GM23338 (cell line): Measurements from ENCODE around the gene DUSP1. TPM values are rescaled to one million over a fixed set of nuclear protein-coding genes. Genes with fewer than 3 reads are reported as not detected.
A peak's percentile ranks its signal among the peaks of the same experiment; 100 is the strongest.

Experiments
- ATAC-seq: fragments of 200-7000 bp; cut with Tn5 transposase; 3 replicates; pipeline ENCODE4 v1.9.1; 2020
- DNase-seq: peaks from one replicate; pipeline ENCODE4 v3.0.0-alpha.2; 2015; ENCODE audit warnings: low spot score
- H2AFZ ChIP-seq: fragments of 200-600 bp; sonication (generic); 2 replicates; pipeline ENCODE4 v1.8.0; 2016; ENCODE audit warnings: antibody characterized with exemption, mild to moderate bottlenecking, moderate library complexity
- H3F3A ChIP-seq: fragments of 200-600 bp; sonication (generic); replicated peaks from 2 replicates; pipeline ENCODE4 v1.8.0; 2017; ENCODE audit warnings: antibody characterized with exemption, mixed run types, low read depth
- H3K27ac ChIP-seq: fragments of 200-600 bp; sonication (generic); 2 replicates; pipeline ENCODE4 v1.6.1; 2016; ENCODE audit warnings: low read depth
- H3K27me3 ChIP-seq: fragments of 200-600 bp; sonication (generic); 2 replicates; pipeline ENCODE4 v1.8.0; 2016; ENCODE audit warnings: mild to moderate bottlenecking, mixed run types, moderate library complexity; ENCODE audit not compliant: insufficient read depth
- H3K36me3 ChIP-seq: fragments of 200-600 bp; sonication (generic); 2 replicates; pipeline ENCODE4 v1.8.0; 2016; ENCODE audit warnings: mild to moderate bottlenecking; ENCODE audit not compliant: insufficient read depth
- H3K4me1 ChIP-seq: fragments of 200-600 bp; sonication (generic); 2 replicates; pipeline ENCODE4 v1.8.0; 2016; ENCODE audit warnings: mild to moderate bottlenecking, moderate library complexity; ENCODE audit not compliant: insufficient read depth
- H3K4me2 ChIP-seq: fragments of 200-600 bp; sonication (generic); 2 replicates; pipeline ENCODE4 v1.7.1; 2017; ENCODE audit warnings: mixed run types
- H3K4me3 ChIP-seq: fragments of 200-600 bp; sonication (generic); 2 replicates; pipeline ENCODE4 v1.6.1; 2016; ENCODE audit warnings: mixed run types
- H3K79me2 ChIP-seq: fragments of 200-600 bp; sonication (generic); replicated peaks from 2 replicates; pipeline ENCODE4 v1.8.0; 2017; ENCODE audit warnings: mild to moderate bottlenecking; ENCODE audit not compliant: insufficient read depth
- H3K9me2 ChIP-seq: fragments of 200-600 bp; sonication (generic); 2 replicates; pipeline ENCODE4 v1.8.0; 2017; ENCODE audit not compliant: insufficient read depth
- H4K20me1 ChIP-seq: fragments of 200-600 bp; sonication (generic); replicated peaks from 2 replicates; pipeline ENCODE4 v1.8.0; 2017; ENCODE audit warnings: mild to moderate bottlenecking; ENCODE audit not compliant: insufficient read depth
- H3K27ac Mint-ChIP-seq: 2 replicates; pipeline ENCODE4 v1.8.0; 2020; ENCODE audit warnings: inconsistent platforms, mild to moderate bottlenecking, moderate library complexity, mixed read lengths
- H3K27me3 Mint-ChIP-seq: 3 replicates; pipeline ENCODE4 v1.8.0; 2022; ENCODE audit warnings: low read depth, mild to moderate bottlenecking, moderate library complexity, mixed read lengths, inconsistent platforms; ENCODE audit not compliant: insufficient read depth, poor library complexity
- H3K36me3 Mint-ChIP-seq: 3 replicates; pipeline ENCODE4 v1.8.0; 2021; ENCODE audit warnings: low read depth, mild to moderate bottlenecking, inconsistent platforms, moderate library complexity, mixed read lengths
- H3K4me1 Mint-ChIP-seq: 3 replicates; pipeline ENCODE4 v1.8.0; 2020; ENCODE audit warnings: mild to moderate bottlenecking, inconsistent platforms, mixed read lengths
- H3K4me3 Mint-ChIP-seq: 3 replicates; pipeline ENCODE4 v1.8.0; 2021; ENCODE audit warnings: moderate library complexity, mild to moderate bottlenecking, inconsistent platforms, mixed read lengths
- H3K9me3 Mint-ChIP-seq: 3 replicates; pipeline ENCODE4 v1.8.0; 2020; ENCODE audit warnings: moderate library complexity, mild to moderate bottlenecking, inconsistent platforms, mixed read lengths
- CREB1 ChIP-seq: fragments of 250-450 bp; sonication (Bioruptor Pico); IDR thresholded peaks from 2 replicates; pipeline ENCODE4 v1.5.0; 2020; ENCODE audit warnings: low read depth, mild to moderate bottlenecking, moderate library complexity
- ETS1 ChIP-seq: IDR thresholded peaks from 2 replicates; pipeline ENCODE4 v1.6.1; 2016; ENCODE audit warnings: antibody characterized with exemption
- EZH2phosphoT487 ChIP-seq: fragments of 200-600 bp; sonication (generic); IDR thresholded peaks from one replicate; pipeline ENCODE4 v1.8.1; 2018; ENCODE audit warnings: antibody characterized with exemption; ENCODE audit not compliant: unreplicated experiment
- JUNB ChIP-seq: IDR thresholded peaks from one replicate; pipeline ENCODE4 v1.6.1; 2016; ENCODE audit warnings: antibody characterized with exemption; ENCODE audit not compliant: unreplicated experiment
- NANOG ChIP-seq: IDR thresholded peaks from 2 replicates; pipeline ENCODE4 v1.6.1; 2016; ENCODE audit warnings: antibody characterized with exemption, borderline replicate concordance
- POLR2AphosphoS5 ChIP-seq: IDR thresholded peaks from 2 replicates; pipeline ENCODE4 v1.6.1; 2016; ENCODE audit warnings: antibody characterized with exemption, low read depth
- REST ChIP-seq: IDR thresholded peaks from one replicate; pipeline ENCODE4 v1.6.1; 2018; ENCODE audit warnings: antibody characterized with exemption; ENCODE audit not compliant: unreplicated experiment
- ZNF331 ChIP-seq: fragments of 250-450 bp; sonication (Bioruptor Pico); IDR thresholded peaks from 2 replicates; pipeline ENCODE4 v1.5.0; 2020; ENCODE audit warnings: low read depth, mild to moderate bottlenecking, moderate library complexity
- polyA plus RNA-seq: library from polyadenylated mRNA; unstranded; fragments of >200 nt; fragmentation: Nextera tagmentation; extraction: Ambion mirVana; gene quantifications from 2 replicates; pipeline ENCODE4 v1.2.1, GENCODE V29; 2016
- total RNA-seq: library from RNA; depleted of rRNA; stranded (reverse); fragments of >200 nt; shearing (Covaris generic); gene quantifications from 2 replicates; pipeline ENCODE4 v1.2.3, GENCODE V29; 2014
- TF ChIP-seq, protein P1 (sequence below): fragments of 250-450 bp; sonication (Bioruptor Pico); IDR thresholded peaks from 2 replicates; pipeline ENCODE4 v1.5.0; 2020; ENCODE audit warnings: mild to moderate bottlenecking, moderate library complexity

The DUSP1 gene
- total and polyA plus RNA-seq, 2 experiments from 2014 or later = 9.7 to 17.2 TPM

- peaks cover 39% of the 10 kb centered on the region for H3K27me3 Mint-ChIP-seq
- peaks cover 17% of the 10 kb centered on the region; the same call in 1 of the 2 replicates for H4K20me1 ChIP-seq
- peaks cover 4% of the 10 kb centered on the region; the same call in 1 of the 2 replicates for H3K36me3 ChIP-seq
- peak; percentile 1 for ATAC-seq
- peak overlapping the region; percentile 98 for H2AFZ ChIP-seq
- H3K27me3 ChIP-seq = peaks cover 41% of the 10 kb centered on the region
- peaks cover 3% of the 10 kb centered on the region; the same call in 1 of the 2 replicates for H3F3A ChIP-seq
- H3K4me3 ChIP-seq = peak overlapping the region; percentile 92
- H3K27ac Mint-ChIP-seq = no peak overlapping the region; the same call in 1 of the 2 replicates
- H3K4me1 ChIP-seq = peaks cover 15% of the 10 kb centered on the region
- peaks cover 28% of the 10 kb centered on the region for H3K36me3 Mint-ChIP-seq
- peak overlapping the region; percentile 92 for H3K4me3 Mint-ChIP-seq
- H3K4me1 Mint-ChIP-seq = peaks cover 17% of the 10 kb centered on the region; the same call in 2 of the 3 replicates
- H3K27ac ChIP-seq = peak overlapping the region; percentile 90
- no peak for DNase-seq
- H3K9me3 Mint-ChIP-seq = peaks cover 2% of the 10 kb centered on the region; the same call in 1 of the 3 replicates
- peaks cover 9% of the 10 kb centered on the region; the same call in 1 of the 2 replicates for H3K79me2 ChIP-seq
- peak overlapping the region; percentile 100 for H3K4me2 ChIP-seq
- TF ChIP-seq EZH2phosphoT487 (no peak), CREB1 (peak; percentile 67)
- H3K9me2 ChIP-seq = no peaks in the 10 kb centered on the region
These were observed 580 bp upstream of the DUSP1 start for GRCh38 chr5:172771439-172772111.

GRCh38 chr5:172770374-172770674, 671 bp downstream of the DUSP1 start:
- Histone ChIP-seq H3K36me3 (peaks cover 4% of the 10 kb centered on the region; the same call in 1 of the 2 replicates), H3K27me3 (peaks cover 41% of the 10 kb centered on the region), H3F3A (peaks cover 3% of the 10 kb centered on the region; the same call in 1 of the 2 replicates), H3K27ac (no peak overlapping the region), H3K4me3 (peak overlapping the region; percentile 92), H3K9me2 (no peaks in the 10 kb centered on the region), H3K79me2 (peaks cover 9% of the 10 kb centered on the region; the same call in 1 of the 2 replicates), H2AFZ (peak overlapping the region; percentile 63; the same call in 1 of the 2 replicates), H3K4me2 (peak overlapping the region; percentile 100), H3K4me1 (peaks cover 15% of the 10 kb centered on the region), H4K20me1 (peaks cover 17% of the 10 kb centered on the region; the same call in 1 of the 2 replicates)
- Mint-ChIP-seq H3K4me3 (peak overlapping the region; percentile 92), H3K4me1 (peaks cover 28% of the 10 kb centered on the region), H3K9me3 (peaks cover 2% of the 10 kb centered on the region; the same call in 1 of the 3 replicates), H3K36me3 (peaks cover 28% of the 10 kb centered on the region), H3K27me3 (peaks cover 39% of the 10 kb centered on the region), H3K27ac (0 out of 2 replicates have a peak overlapping the region, but pooled peaks have one; percentile 27)
- DNase-seq (no peak), ATAC-seq (no peak)
- TF ChIP-seq REST = no peak
- no peak for TF ChIP-seq POLR2AphosphoS5
- TF ChIP-seq NANOG = no peak
- TF ChIP-seq, protein P1, sequence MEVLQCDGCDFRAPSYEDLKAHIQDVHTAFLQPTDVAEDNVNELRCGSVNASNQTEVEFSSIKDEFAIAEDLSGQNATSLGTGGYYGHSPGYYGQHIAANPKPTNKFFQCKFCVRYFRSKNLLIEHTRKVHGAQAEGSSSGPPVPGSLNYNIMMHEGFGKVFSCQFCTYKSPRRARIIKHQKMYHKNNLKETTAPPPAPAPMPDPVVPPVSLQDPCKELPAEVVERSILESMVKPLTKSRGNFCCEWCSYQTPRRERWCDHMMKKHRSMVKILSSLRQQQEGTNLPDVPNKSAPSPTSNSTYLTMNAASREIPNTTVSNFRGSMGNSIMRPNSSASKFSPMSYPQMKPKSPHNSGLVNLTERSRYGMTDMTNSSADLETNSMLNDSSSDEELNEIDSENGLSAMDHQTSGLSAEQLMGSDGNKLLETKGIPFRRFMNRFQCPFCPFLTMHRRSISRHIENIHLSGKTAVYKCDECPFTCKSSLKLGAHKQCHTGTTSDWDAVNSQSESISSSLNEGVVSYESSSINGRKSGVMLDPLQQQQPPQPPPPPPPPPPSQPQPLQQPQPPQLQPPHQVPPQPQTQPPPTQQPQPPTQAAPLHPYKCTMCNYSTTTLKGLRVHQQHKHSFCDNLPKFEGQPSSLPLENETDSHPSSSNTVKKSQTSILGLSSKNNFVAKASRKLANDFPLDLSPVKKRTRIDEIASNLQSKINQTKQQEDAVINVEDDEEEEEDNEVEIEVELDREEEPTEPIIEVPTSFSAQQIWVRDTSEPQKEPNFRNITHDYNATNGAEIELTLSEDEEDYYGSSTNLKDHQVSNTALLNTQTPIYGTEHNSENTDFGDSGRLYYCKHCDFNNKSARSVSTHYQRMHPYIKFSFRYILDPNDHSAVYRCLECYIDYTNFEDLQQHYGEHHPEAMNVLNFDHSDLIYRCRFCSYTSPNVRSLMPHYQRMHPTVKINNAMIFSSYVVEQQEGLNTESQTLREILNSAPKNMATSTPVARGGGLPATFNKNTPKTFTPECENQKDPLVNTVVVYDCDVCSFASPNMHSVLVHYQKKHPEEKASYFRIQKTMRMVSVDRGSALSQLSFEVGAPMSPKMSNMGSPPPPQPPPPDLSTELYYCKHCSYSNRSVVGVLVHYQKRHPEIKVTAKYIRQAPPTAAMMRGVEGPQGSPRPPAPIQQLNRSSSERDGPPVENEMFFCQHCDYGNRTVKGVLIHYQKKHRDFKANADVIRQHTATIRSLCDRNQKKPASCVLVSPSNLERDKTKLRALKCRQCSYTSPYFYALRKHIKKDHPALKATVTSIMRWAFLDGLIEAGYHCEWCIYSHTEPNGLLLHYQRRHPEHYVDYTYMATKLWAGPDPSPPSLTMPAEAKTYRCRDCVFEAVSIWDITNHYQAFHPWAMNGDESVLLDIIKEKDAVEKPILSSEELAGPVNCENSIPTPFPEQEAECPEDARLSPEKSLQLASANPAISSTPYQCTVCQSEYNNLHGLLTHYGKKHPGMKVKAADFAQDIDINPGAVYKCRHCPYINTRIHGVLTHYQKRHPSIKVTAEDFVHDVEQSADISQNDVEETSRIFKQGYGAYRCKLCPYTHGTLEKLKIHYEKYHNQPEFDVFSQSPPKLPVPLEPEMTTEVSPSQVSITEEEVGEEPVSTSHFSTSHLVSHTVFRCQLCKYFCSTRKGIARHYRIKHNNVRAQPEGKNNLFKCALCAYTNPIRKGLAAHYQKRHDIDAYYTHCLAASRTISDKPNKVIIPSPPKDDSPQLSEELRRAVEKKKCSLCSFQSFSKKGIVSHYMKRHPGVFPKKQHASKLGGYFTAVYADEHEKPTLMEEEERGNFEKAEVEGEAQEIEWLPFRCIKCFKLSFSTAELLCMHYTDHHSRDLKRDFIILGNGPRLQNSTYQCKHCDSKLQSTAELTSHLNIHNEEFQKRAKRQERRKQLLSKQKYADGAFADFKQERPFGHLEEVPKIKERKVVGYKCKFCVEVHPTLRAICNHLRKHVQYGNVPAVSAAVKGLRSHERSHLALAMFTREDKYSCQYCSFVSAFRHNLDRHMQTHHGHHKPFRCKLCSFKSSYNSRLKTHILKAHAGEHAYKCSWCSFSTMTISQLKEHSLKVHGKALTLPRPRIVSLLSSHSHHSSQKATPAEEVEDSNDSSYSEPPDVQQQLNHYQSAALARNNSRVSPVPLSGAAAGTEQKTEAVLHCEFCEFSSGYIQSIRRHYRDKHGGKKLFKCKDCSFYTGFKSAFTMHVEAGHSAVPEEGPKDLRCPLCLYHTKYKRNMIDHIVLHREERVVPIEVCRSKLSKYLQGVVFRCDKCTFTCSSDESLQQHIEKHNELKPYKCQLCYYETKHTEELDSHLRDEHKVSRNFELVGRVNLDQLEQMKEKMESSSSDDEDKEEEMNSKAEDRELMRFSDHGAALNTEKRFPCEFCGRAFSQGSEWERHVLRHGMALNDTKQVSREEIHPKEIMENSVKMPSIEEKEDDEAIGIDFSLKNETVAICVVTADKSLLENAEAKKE (CRISPR knock-in tag) = no peak
- no peak for TF ChIP-seq JUNB
- no peak for TF ChIP-seq ETS1
- TF ChIP-seq ZNF331 (CRISPR knock-in tag) = no peak
- no peak for TF ChIP-seq EZH2phosphoT487
